ENCODE data around the gene NSA2. TPM values are rescaled to one million over a fixed set of nuclear protein-coding genes. Genes with fewer than 3 reads are reported as not detected.

Gene NSA2
- total RNA-seq, 1 experiment from 2014 or later = 203 TPM

- Mint-ChIP-seq H3K27ac (ENCODE audit: unreplicated experiment) (peak overlapping the region; percentile 98), H3K36me3 (ENCODE audit: insufficient read depth, unreplicated experiment) (peaks cover 76% of the 10 kb centered on the region)
Observed at GRCh38 chr5:74767579-74767913, 497 bp downstream of the NSA2 start.

GRCh38 chr5:74772359-74772758 is 5.3 kb downstream of the NSA2 start:
- H3K27ac Mint-ChIP-seq (ENCODE audit: unreplicated experiment) = no peak overlapping the region

More at GRCh38 chr5:74767579-74767913, 497 bp downstream of the NSA2 start:
- Mint-ChIP-seq H3K4me3 (ENCODE audit: low read depth, unreplicated experiment) (peak overlapping the region; percentile 99), H3K9me3 (ENCODE audit: low read depth, unreplicated experiment) (no peaks in the 10 kb centered on the region), H3K27me3 (ENCODE audit: unreplicated experiment) (no peaks in the 10 kb centered on the region), H3K4me1 (ENCODE audit: low read depth, unreplicated experiment) (peaks cover 14% of the 10 kb centered on the region)
- TF ChIP-seq CTCF (IDR thresholded peaks at IDR 0.05; ENCODE audit: unreplicated experiment) = no peak
- BruUV-seq (replicated peaks) = TSS peak; percentile 77
- CTCF ChIA-PET = no interaction called here
- intact Hi-C loops (cut with micrococcal nuclease; ENCODE audit: unreplicated experiment) = loop anchor here (1.0 kb wide), 1 partner anchor 152 kb away; no protein-coding TSS in a partner anchor
- no peak for DNase-seq

GRCh38 chr5:74778609-74779008 is 11.6 kb downstream of the NSA2 start:
- no peaks in the 10 kb centered on the region for H3K4me1 Mint-ChIP-seq (ENCODE audit: low read depth, unreplicated experiment)
- no peak overlapping the region for H3K4me3 Mint-ChIP-seq (ENCODE audit: low read depth, unreplicated experiment)
- BruUV-seq (replicated peaks) = no TSS peak
- peaks cover 24% of the 10 kb centered on the region for H3K36me3 Mint-ChIP-seq (ENCODE audit: insufficient read depth, unreplicated experiment)
- no peak for TF ChIP-seq CTCF (IDR thresholded peaks at IDR 0.05; ENCODE audit: unreplicated experiment)
- no peaks in the 10 kb centered on the region for H3K27me3 Mint-ChIP-seq (ENCODE audit: unreplicated experiment)
- no peak overlapping the region for H3K27ac Mint-ChIP-seq (ENCODE audit: unreplicated experiment)
- DNase-seq = no peak
- H3K9me3 Mint-ChIP-seq (ENCODE audit: low read depth, unreplicated experiment) = no peaks in the 10 kb centered on the region
- intact Hi-C loops (cut with micrococcal nuclease; ENCODE audit: unreplicated experiment) = no loop called here
- CTCF ChIA-PET = no interaction called here

More at GRCh38 chr5:74772359-74772758, 5.3 kb downstream of the NSA2 start:
- intact Hi-C loops (cut with micrococcal nuclease; ENCODE audit: unreplicated experiment) = no loop called here
- no peaks in the 10 kb centered on the region for H3K4me1 Mint-ChIP-seq (ENCODE audit: low read depth, unreplicated experiment)
- CTCF ChIA-PET = interaction anchor here (0.6 to 0.7 kb wide), 2 partner anchors 172 to 707 kb away, joined by 3 read pairs; no protein-coding TSS in a partner anchor
- H3K4me3 Mint-ChIP-seq (ENCODE audit: low read depth, unreplicated experiment) = no peak overlapping the region
- no peak for DNase-seq
- no peak for TF ChIP-seq CTCF (IDR thresholded peaks at IDR 0.05; ENCODE audit: unreplicated experiment)
- BruUV-seq (replicated peaks) = no TSS peak
- no peaks in the 10 kb centered on the region for H3K27me3 Mint-ChIP-seq (ENCODE audit: unreplicated experiment)
- peaks cover 69% of the 10 kb centered on the region for H3K36me3 Mint-ChIP-seq (ENCODE audit: insufficient read depth, unreplicated experiment)
- no peaks in the 10 kb centered on the region for H3K9me3 Mint-ChIP-seq (ENCODE audit: low read depth, unreplicated experiment)

GRCh38 chr5:74786851-74787250 is 19.8 kb downstream of the NSA2 start:
- Mint-ChIP-seq H3K9me3 (ENCODE audit: low read depth, unreplicated experiment) (peaks cover 2% of the 10 kb centered on the region), H3K4me1 (ENCODE audit: low read depth, unreplicated experiment) (no peaks in the 10 kb centered on the region), H3K36me3 (ENCODE audit: insufficient read depth, unreplicated experiment) (peaks cover 2% of the 10 kb centered on the region), H3K4me3 (ENCODE audit: low read depth, unreplicated experiment) (no peak overlapping the region), H3K27me3 (ENCODE audit: unreplicated experiment) (no peaks in the 10 kb centered on the region), H3K27ac (ENCODE audit: unreplicated experiment) (no peak overlapping the region)
- CTCF ChIA-PET = interaction anchor here (0.5 kb wide), 1 partner anchor 90 kb away, joined by 4 read pairs; no protein-coding TSS in a partner anchor
- TF ChIP-seq CTCF (IDR thresholded peaks at IDR 0.05; ENCODE audit: unreplicated experiment) = no peak
- intact Hi-C loops (cut with micrococcal nuclease; ENCODE audit: unreplicated experiment) = no loop called here
- BruUV-seq (replicated peaks) = no TSS peak
- DNase-seq = no peak
